Measurements from ENCODE around the gene TNFRSF14. TPM values are rescaled to one million over a fixed set of nuclear protein-coding genes. Genes with fewer than 3 reads are reported as not detected.

The TNFRSF14 gene
- polyA plus RNA-seq, 2 of the 4 experiments (the other 2 are of a cell fraction), result 0.16 to 0.25 TPM

DNA sequence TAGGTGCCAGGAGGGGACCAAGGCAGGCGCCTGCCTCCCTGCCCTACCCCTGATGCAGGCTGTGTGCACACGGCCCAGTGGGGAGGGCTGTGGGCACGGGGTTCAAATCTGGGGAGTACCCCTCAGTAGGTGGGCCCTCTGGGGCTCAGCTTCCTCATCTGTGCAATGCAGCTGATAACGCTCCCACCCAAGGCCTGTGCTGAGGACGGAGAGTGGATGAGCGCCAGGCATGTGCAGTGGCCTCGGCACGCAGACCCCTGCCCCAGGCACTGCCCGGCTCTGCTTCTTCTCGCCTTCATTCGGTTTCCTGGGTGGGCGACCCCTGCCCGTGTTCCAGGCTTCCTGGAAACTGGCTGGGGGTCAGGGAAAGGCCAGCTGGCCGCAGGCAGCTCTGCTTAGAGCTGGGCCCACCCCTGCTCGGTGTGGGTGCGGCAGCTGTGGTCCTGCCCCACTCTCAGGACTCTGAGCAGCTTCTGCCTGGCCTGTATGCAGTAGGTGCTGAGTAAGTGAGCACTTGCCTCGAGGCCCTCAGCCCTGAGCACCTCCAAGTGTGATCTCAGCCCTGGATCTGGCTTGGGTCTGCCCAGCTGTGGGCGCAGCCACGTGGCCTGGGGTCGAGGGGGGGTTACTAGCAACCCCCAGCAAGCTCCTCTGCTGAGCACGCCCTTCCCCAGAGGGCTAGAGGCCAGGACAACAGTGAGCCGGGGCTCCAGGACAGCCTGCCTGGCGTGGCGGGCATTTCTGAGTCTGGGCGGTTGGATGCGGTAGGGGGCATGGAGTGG, 11.9 kb upstream of the TNFRSF14 start:
- ATAC-seq (no peak), FAIRE-seq (no peak), DNase-seq (ENCODE audit: low read depth in 1 of 2, low spot score in 1 of 2) (no peak)
- peak overlapping the region in 1 of 2 experiments; percentile 91; a peak in 1 of 6 replicates for H3K27ac ChIP-seq
- H3K4me2 ChIP-seq, result no peak overlapping the region
- 100% methylated on average over 2 of the region's 26 CpGs for WGBS (ENCODE audit: missing lambda C conversion rate)
- TF ChIP-seq CHD2 (IDR thresholded peaks at IDR 0.05; ENCODE audit: low read length, partially characterized antibody) (no peak), EHF (CRISPR knock-in tag; IDR thresholded peaks at IDR 0.05) (no peak), RCOR1 (IDR thresholded peaks at IDR 0.05; ENCODE audit: low read depth, low read length) (no peak), MAZ (IDR thresholded peaks at IDR 0.05; ENCODE audit: borderline replicate concordance, low read depth, low read length) (no peak), SREBF2 (IDR thresholded peaks at IDR 0.05) (no peak), FOSB (CRISPR knock-in tag; IDR thresholded peaks at IDR 0.05) (no peak), SMC3 (IDR thresholded peaks at IDR 0.05) (no peak), POLR2A (IDR thresholded peaks at IDR 0.05; ENCODE audit: low read length) (no peak), ZNF302 (CRISPR knock-in tag; IDR thresholded peaks at IDR 0.05) (no peak), JUNB (IDR thresholded peaks at IDR 0.05) (no peak), MAFK (IDR thresholded peaks at IDR 0.05; ENCODE audit: partially characterized antibody) (no peak), ZFP36 (IDR thresholded peaks at IDR 0.05; ENCODE audit: borderline replicate concordance, partially characterized antibody) (no peak), TFCP2L1 (CRISPR knock-in tag; IDR thresholded peaks at IDR 0.05) (no peak), RAD21 (conservative IDR thresholded peaks at IDR 0.05 in 1 of 2, IDR thresholded peaks at IDR 0.05 in 1 of 2) (no peak)
- TF ChIP-seq, protein P1, sequence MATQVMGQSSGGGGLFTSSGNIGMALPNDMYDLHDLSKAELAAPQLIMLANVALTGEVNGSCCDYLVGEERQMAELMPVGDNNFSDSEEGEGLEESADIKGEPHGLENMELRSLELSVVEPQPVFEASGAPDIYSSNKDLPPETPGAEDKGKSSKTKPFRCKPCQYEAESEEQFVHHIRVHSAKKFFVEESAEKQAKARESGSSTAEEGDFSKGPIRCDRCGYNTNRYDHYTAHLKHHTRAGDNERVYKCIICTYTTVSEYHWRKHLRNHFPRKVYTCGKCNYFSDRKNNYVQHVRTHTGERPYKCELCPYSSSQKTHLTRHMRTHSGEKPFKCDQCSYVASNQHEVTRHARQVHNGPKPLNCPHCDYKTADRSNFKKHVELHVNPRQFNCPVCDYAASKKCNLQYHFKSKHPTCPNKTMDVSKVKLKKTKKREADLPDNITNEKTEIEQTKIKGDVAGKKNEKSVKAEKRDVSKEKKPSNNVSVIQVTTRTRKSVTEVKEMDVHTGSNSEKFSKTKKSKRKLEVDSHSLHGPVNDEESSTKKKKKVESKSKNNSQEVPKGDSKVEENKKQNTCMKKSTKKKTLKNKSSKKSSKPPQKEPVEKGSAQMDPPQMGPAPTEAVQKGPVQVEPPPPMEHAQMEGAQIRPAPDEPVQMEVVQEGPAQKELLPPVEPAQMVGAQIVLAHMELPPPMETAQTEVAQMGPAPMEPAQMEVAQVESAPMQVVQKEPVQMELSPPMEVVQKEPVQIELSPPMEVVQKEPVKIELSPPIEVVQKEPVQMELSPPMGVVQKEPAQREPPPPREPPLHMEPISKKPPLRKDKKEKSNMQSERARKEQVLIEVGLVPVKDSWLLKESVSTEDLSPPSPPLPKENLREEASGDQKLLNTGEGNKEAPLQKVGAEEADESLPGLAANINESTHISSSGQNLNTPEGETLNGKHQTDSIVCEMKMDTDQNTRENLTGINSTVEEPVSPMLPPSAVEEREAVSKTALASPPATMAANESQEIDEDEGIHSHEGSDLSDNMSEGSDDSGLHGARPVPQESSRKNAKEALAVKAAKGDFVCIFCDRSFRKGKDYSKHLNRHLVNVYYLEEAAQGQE (IDR thresholded peaks at IDR 0.05), result no peak
- TF ChIP-seq, protein P2, sequence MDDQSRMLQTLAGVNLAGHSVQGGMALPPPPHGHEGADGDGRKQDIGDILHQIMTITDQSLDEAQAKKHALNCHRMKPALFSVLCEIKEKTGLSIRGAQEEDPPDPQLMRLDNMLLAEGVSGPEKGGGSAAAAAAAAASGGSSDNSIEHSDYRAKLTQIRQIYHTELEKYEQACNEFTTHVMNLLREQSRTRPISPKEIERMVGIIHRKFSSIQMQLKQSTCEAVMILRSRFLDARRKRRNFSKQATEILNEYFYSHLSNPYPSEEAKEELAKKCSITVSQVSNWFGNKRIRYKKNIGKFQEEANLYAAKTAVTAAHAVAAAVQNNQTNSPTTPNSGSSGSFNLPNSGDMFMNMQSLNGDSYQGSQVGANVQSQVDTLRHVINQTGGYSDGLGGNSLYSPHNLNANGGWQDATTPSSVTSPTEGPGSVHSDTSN (IDR thresholded peaks at IDR 0.05), result no peak
- TF ChIP-seq, protein P3, sequence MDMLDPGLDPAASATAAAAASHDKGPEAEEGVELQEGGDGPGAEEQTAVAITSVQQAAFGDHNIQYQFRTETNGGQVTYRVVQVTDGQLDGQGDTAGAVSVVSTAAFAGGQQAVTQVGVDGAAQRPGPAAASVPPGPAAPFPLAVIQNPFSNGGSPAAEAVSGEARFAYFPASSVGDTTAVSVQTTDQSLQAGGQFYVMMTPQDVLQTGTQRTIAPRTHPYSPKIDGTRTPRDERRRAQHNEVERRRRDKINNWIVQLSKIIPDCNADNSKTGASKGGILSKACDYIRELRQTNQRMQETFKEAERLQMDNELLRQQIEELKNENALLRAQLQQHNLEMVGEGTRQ (IDR thresholded peaks at IDR 0.05), result no peak
- H3K4me1 ChIP-seq, result peaks cover 37% of the 10 kb centered on the region
- no peaks in the 10 kb centered on the region for H3K9me3 ChIP-seq
- ChIA-PET POLR2A (no interaction called here), CTCF (interaction anchor here (0.9 to 5.3 kb wide), 3 partner anchors 100 to 335 kb away, joined by 3 to 51 read pairs (median 5); no protein-coding TSS in a partner anchor)
- no peak overlapping the region for H3K4me3 ChIP-seq

DNA sequence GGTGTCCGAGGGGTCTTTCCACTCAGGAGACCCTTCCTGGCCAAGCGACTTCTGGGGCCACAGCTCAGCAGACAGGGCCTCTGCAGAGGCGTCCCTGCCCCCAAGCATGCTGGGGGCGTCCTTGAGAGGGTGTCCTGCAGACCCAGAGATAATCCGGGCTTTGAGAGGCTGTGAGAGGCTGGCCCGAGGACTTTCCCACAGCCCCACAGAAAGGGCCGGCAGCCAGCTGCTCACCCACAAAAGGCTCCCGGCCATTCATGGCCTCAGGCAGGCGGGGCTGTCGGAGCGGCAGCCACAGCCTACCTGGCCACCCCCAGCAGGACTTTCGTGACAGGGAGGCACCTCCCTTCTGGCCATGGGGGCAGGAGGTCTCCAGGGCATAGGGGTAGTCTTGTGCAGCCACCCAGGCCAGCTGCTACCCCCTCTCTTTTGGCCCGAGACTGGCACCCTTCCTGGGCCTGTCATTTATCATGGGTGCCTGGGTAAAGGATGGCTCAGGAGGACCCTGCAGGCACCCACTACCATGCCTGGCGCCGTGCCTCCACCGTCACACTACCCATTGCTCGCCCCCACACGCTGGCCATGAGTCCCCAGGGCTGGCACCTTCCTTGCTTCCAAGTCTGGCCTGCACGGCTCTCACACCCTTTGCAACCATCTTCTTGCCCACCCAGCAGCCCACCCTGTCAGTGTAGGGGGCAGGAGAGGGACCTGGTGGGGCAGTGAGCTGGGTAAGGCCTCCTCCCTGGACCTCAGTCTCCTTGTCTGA, 11.1 kb upstream of the TNFRSF14 start:
- FAIRE-seq, result no peak
- no peak for DNase-seq (ENCODE audit: low read depth in 1 of 2, low spot score in 1 of 2)
- ATAC-seq, result no peak
- CTCF ChIA-PET, result interaction anchor here (0.6 to 5.3 kb wide), 5 partner anchors 13 to 880 kb away, joined by 5 to 63 read pairs (median 36); partner anchors contain the start of gene HES5
- peak overlapping the region; percentile 98 for H3K4me2 ChIP-seq
- H3K27ac ChIP-seq, result peak overlapping the region; percentile 72 to 91; a peak in 5 of 6 replicates
- H3K4me3 ChIP-seq, result no peak overlapping the region
- H3K9me3 ChIP-seq, result no peaks in the 10 kb centered on the region
- 66% methylated on average over 11 of the region's 19 CpGs for WGBS (ENCODE audit: missing lambda C conversion rate)
- peaks cover 37% of the 10 kb centered on the region for H3K4me1 ChIP-seq
- POLR2A ChIA-PET, result interaction anchor here (1.0 to 1.9 kb wide), 3 partner anchors 19 to 350 kb away, joined by 3 to 13 read pairs (median 3); partner anchors contain the start of genes FAAP20, PANK4 and PRXL2B
- TF ChIP-seq JUNB (IDR thresholded peaks at IDR 0.05) (no peak), CHD4 (IDR thresholded peaks at IDR 0.05; ENCODE audit: borderline replicate concordance) (no peak), FOXS1 (CRISPR knock-in tag; IDR thresholded peaks at IDR 0.05) (no peak), EHF (CRISPR knock-in tag; IDR thresholded peaks at IDR 0.05) (no peak), RARB (CRISPR knock-in tag; IDR thresholded peaks at IDR 0.05) (no peak)
- TF ChIP-seq, protein P4, sequence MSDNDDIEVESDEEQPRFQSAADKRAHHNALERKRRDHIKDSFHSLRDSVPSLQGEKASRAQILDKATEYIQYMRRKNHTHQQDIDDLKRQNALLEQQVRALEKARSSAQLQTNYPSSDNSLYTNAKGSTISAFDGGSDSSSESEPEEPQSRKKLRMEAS (IDR thresholded peaks at IDR 0.05), result no peak
- TF ChIP-seq, protein P5, sequence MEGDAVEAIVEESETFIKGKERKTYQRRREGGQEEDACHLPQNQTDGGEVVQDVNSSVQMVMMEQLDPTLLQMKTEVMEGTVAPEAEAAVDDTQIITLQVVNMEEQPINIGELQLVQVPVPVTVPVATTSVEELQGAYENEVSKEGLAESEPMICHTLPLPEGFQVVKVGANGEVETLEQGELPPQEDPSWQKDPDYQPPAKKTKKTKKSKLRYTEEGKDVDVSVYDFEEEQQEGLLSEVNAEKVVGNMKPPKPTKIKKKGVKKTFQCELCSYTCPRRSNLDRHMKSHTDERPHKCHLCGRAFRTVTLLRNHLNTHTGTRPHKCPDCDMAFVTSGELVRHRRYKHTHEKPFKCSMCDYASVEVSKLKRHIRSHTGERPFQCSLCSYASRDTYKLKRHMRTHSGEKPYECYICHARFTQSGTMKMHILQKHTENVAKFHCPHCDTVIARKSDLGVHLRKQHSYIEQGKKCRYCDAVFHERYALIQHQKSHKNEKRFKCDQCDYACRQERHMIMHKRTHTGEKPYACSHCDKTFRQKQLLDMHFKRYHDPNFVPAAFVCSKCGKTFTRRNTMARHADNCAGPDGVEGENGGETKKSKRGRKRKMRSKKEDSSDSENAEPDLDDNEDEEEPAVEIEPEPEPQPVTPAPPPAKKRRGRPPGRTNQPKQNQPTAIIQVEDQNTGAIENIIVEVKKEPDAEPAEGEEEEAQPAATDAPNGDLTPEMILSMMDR (IDR thresholded peaks at IDR 0.05), result no peak
- TF ChIP-seq, protein P6, sequence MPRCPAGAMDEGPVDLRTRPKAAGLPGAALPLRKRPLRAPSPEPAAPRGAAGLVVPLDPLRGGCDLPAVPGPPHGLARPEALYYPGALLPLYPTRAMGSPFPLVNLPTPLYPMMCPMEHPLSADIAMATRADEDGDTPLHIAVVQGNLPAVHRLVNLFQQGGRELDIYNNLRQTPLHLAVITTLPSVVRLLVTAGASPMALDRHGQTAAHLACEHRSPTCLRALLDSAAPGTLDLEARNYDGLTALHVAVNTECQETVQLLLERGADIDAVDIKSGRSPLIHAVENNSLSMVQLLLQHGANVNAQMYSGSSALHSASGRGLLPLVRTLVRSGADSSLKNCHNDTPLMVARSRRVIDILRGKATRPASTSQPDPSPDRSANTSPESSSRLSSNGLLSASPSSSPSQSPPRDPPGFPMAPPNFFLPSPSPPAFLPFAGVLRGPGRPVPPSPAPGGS (IDR thresholded peaks at IDR 0.05), result no peak

All from A549 (cell line).